ENCODE results near the gene SAMD13. TPM values are rescaled to one million over a fixed set of nuclear protein-coding genes. Genes with fewer than 3 reads are reported as not detected.

SAMD13 gene
- total RNA-seq, 1 donor from 2014 or later = 2.0 TPM

- no peak overlapping the region for H3K27ac ChIP-seq (replicated peaks)
- H3K9me3 ChIP-seq (replicated peaks) = no peaks in the 10 kb centered on the region
- no peak overlapping the region for H3K4me3 ChIP-seq
- no peaks in the 10 kb centered on the region for H3K4me1 ChIP-seq
- no peak for DNase-seq
- H3K27me3 ChIP-seq (ENCODE audit: low read depth) = no peaks in the 10 kb centered on the region
- no peak for TF ChIP-seq CTCF (IDR thresholded peaks at IDR 0.05; ENCODE audit: borderline replicate concordance)
- H3K36me3 ChIP-seq = no peaks in the 10 kb centered on the region
- intact Hi-C loops (cut with micrococcal nuclease) = no loop called here
Observed at GRCh38 chr1:84356881-84357280, 55.4 kb downstream of the SAMD13 start.

- TF ChIP-seq CTCF (IDR thresholded peaks at IDR 0.05; ENCODE audit: borderline replicate concordance) = no peak
- Histone ChIP-seq H3K27me3 (ENCODE audit: low read depth) (no peaks in the 10 kb centered on the region), H3K36me3 (no peaks in the 10 kb centered on the region), H3K4me1 (no peaks in the 10 kb centered on the region), H3K4me3 (no peak overlapping the region), H3K9me3 (replicated peaks) (no peaks in the 10 kb centered on the region), H3K27ac (replicated peaks) (no peak overlapping the region)
- no peak for DNase-seq
- intact Hi-C loops (cut with micrococcal nuclease) = no loop called here
Observed at GRCh38 chr1:84358695-84359094, 57.2 kb downstream of the SAMD13 start.

GRCh38 chr1:84360316-84360715 is 58.8 kb downstream of the SAMD13 start:
- Histone ChIP-seq H3K27ac (replicated peaks) (no peak overlapping the region), H3K4me1 (no peaks in the 10 kb centered on the region), H3K4me3 (no peak overlapping the region), H3K36me3 (no peaks in the 10 kb centered on the region), H3K27me3 (ENCODE audit: low read depth) (no peaks in the 10 kb centered on the region), H3K9me3 (replicated peaks) (no peaks in the 10 kb centered on the region)
- no peak for DNase-seq
- TF ChIP-seq CTCF (IDR thresholded peaks at IDR 0.05; ENCODE audit: borderline replicate concordance) = no peak
- intact Hi-C loops (cut with micrococcal nuclease) = no loop called here

GRCh38 chr1:84361796-84362195 is 60.3 kb downstream of the SAMD13 start:
- DNase-seq = no peak
- intact Hi-C loops (cut with micrococcal nuclease) = no loop called here

GRCh38 chr1:84363019-84363418 is 61.5 kb downstream of the SAMD13 start:
- Histone ChIP-seq H3K4me1 (no peaks in the 10 kb centered on the region), H3K4me3 (no peak overlapping the region), H3K27me3 (ENCODE audit: low read depth) (no peaks in the 10 kb centered on the region), H3K36me3 (no peaks in the 10 kb centered on the region), H3K9me3 (replicated peaks) (no peaks in the 10 kb centered on the region), H3K27ac (replicated peaks) (no peak overlapping the region)
- no peak for TF ChIP-seq CTCF (IDR thresholded peaks at IDR 0.05; ENCODE audit: borderline replicate concordance)
- intact Hi-C loops (cut with micrococcal nuclease) = no loop called here
- no peak for DNase-seq

More at GRCh38 chr1:84361796-84362195, 60.3 kb downstream of the SAMD13 start:
- Histone ChIP-seq H3K4me3 (no peak overlapping the region), H3K4me1 (no peaks in the 10 kb centered on the region), H3K36me3 (no peaks in the 10 kb centered on the region), H3K27me3 (ENCODE audit: low read depth) (no peaks in the 10 kb centered on the region), H3K27ac (replicated peaks) (no peak overlapping the region), H3K9me3 (replicated peaks) (no peaks in the 10 kb centered on the region)
- no peak for TF ChIP-seq CTCF (IDR thresholded peaks at IDR 0.05; ENCODE audit: borderline replicate concordance)

- H3K4me3 ChIP-seq = no peak overlapping the region
- no peaks in the 10 kb centered on the region for H3K4me1 ChIP-seq
- no peak for TF ChIP-seq CTCF (IDR thresholded peaks at IDR 0.05; ENCODE audit: borderline replicate concordance)
- DNase-seq = no peak
- no peaks in the 10 kb centered on the region for H3K9me3 ChIP-seq (replicated peaks)
- H3K27ac ChIP-seq (replicated peaks) = no peak overlapping the region
- H3K36me3 ChIP-seq = no peaks in the 10 kb centered on the region
- no peaks in the 10 kb centered on the region for H3K27me3 ChIP-seq (ENCODE audit: low read depth)
- intact Hi-C loops (cut with micrococcal nuclease) = no loop called here
Observed at GRCh38 chr1:84363622-84364021, 62.1 kb downstream of the SAMD13 start.
